Stimulated activated CD4-positive, alpha-beta T cell treated with anti-CD3 and anti-CD28 coated beads, TNF-alpha, amount 100 ng/mL, for 48 hours (primary cell): ENCODE measurements around the gene TCF4.

ENCODE experiments used
- DNase-seq, 3 donors: peaks; one replicate each; pipeline ENCODE4 v3.0.0-alpha.2; 2020; ENCODE audit warnings: low read depth in 3 of 3

Gene TCF4

DNA sequence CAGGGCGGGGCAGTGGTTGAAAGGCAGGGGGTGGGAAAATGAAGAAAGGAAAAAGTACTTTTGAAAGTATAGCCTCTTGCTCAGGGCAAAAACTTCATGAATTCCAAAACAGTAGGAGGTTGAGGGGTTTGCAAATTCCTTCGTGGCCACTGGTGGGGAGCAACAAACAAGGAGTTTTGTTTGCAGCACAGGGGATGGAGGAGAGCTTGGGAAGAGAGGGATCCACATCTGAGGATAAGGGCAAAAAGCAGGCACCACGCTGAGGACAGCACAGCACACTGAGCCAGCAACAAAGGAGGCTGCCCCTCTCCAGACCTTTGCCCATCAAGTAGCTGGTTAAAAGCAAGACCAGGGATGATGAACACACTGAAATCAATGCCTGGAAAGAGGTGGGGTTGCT lies 148.9 kb downstream of the TCF4 start:
- DNase-seq = no peak

DNA sequence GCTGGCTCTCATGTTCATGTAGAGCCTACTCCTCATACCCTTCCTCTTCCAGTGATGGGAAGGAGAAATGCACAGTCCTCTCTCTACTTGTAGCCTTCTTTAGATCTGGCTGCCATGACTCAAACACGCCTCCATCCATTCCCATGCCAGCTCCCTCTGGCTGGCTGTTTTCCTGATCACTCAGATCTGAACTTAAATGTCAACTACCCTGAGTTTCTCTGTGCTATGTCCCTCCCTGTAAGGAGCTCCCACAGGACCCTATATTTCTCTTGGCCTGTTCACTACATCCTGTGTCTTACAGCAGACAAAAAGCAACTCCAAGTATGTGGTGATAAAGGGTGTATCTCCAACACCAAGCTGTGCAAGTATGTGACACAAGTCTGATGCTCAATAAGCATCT lies 152.4 kb downstream of the TCF4 start:
- no peak for DNase-seq

DNA sequence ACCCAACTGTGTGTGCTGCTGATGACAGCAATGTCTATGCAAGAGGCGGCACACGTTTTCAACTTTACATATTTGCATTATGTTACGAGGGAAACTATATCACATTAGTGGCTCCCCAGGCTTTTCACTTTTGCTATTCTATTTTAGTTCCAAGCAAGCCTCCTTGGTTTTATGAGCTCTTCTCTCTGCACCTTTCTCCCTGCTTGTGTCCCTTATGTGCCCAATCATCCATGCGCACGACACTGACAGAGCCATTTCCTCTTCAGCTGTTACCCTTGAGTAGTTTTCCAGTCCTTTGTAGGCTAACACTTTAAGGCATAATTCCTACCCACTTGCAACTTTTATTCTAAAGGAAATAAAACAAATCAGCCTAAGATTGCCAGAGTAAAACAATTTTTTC lies 154.3 kb downstream of the TCF4 start:
- DNase-seq = no peak

DNA sequence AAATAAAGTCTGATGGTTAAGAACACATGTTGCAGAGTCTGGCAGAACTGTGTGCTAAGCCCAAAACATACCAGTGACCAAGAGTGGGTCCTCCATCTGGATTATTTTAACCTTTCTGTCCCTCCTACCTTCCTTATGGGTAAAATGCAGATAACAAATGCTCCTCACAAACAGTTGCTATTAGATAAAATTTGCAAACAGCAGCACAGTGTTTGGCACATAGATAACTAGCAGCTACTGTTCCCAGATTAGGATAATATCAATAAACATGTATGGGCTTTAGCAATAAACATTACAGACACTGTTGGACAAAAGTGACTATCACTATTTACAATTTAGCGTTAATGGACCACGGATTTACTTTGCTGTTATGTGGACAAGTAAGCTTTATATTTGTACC lies 154.9 kb downstream of the TCF4 start:
- no peak for DNase-seq

DNA sequence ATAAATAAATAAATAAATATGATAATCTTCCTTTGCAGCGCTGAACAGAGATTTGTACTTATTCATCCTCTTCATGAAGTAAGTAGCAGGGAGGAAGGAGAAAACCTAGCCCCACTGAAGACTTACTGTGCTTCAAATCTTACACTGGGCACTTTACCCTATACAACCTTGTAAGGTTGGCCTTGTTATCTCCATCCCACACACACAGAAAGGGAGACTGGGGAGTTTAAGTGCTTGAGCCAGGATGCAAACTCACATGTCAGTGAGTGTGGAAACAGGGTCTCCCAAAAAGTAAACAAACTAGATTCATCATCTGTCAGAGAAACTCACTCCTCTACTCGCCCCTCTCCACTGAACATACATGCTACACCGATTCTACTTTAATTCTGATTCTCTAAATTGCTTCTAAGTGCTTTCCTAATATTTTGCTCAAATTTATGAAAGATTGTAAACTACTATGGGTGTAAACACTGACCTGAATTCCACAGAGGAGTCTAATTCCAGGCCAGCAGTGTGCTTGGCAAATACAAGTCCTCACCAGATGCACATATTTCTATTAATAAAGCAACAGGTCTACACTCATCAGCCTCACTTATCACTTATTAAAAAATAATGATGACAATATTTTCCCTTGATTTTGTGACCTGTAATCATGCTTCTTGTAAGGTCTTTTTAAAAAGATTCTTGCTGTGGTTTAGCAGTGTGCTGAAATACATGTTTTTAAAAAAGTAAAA lies 155.5 kb downstream of the TCF4 start:
- no peak for DNase-seq

DNA sequence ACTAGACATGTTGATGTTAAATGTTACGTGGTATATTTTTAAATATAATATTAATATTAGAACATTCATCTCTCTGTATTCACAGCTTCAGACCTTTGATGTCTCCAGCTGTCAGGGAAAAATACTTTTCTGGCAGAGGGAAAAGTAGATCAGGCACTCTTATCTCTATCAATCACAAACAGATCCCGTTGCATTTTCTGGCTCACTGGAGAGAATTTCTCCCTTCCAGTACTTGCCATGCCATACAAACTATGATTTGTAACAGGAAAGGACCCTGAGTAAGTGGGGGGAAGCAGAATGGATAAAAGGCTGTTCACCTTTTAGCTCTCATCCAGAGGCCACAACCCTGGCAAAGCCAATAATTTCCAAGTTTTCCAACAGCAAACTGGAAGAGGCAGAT lies 158.0 kb downstream of the TCF4 start:
- DNase-seq = no peak

DNA sequence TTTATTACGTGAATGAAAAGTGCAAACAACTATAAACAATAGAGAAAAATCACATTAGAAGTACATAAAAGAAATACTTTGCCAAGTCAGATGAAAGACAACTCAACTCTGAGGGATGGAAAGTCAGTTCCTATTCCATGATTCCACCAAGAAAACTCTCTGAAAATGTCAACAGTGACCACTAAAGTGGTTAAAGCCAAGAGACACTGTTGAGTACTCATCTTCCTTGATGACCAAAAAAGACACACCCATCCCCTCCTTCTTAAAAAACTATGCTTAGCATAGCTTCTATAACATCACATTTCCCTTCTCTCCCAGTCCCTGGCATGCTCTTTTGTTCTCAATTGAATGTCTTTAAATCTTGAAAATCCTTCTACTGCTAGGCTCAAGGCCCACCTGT lies 160.0 kb downstream of the TCF4 start:
- DNase-seq = no peak

DNA sequence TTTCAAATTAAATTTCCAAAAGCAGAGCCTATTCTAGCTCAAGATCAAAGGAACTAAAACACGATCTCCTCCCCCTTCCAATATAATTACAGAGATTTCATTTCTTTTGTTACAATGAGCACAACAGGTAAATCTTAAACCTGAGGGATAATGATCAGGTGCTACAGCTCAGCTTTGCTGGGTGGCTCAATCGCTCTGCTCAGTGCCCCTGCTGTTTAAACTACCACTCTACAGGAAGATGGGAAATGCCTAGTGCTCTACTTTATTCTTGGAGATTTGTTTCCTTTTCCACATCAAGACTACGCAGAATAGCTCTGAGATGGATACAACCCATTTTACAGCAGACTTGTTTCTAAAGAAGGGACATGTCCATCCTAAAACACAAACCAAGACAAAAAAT lies 162.3 kb downstream of the TCF4 start:
- no peak for DNase-seq

DNA sequence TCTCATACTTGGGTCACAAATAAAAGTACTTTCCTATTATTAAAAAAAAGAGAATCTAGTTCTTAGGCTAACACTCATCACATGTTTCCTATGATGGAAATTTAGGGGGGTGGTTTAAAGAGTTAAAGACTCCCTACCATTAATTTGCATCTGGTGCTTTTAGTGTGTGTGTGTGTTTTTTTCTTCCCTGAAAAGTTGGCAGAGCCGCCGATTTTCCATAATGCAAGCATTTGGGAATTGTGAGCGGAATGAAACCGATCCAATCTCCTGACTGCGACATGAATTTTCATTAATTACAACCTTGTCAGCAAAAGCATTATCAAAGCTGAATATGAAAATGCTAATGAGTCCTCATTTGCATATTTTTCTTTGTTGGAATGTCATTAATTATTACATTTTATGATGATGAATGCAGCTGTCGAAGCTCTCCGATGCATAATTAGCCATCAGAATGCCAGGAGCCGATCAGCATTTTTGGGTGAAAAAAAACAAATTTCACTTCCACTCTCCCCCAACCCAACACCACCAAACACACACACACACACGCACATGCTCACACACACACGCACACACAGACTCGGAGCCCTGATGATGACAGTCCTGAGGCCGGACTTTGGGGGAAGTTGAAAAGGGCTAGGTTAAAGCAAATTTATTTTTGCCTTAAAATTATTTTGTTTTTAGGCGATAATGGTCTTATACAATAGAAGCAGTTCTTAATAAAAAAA lies 165.4 kb downstream of the TCF4 start:
- no peak for DNase-seq

DNA sequence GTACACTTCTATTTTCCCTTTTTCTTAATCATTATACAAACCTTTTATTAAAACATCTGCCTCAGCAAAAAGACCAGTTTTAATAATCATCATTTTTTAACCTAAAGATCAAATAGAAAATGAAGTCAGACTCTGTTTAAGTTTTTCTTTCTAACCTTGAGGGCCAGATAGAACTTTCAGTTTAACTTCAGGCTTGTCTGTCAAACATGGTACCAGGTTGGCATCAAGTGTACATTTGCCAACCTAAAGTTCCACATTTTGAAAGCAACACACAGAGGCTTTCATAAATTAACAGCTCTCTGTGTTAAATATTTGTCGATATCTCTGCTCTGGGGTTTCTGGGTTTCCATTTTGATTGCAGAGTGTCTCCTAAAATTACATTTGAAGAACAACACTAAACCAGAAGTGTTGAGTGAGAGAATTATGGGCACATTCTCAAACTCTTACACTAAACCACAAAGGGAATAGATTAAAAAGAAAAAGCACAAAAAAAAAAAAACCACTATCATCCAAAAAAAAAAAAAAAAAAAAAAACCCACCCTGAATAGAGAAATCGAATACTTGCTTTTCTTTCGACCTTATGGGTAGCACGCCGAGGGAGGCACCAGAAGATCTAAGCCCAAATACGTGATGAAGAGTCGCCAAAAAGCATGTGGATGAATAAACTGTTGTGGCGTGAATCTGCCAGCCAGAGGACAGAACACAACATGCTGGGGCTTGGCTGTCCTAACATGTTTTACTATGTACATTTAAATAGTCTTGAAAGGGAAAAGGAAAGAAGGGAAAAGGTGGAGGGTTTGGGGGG lies 166.2 kb downstream of the TCF4 start:
- DNase-seq = no peak

DNA sequence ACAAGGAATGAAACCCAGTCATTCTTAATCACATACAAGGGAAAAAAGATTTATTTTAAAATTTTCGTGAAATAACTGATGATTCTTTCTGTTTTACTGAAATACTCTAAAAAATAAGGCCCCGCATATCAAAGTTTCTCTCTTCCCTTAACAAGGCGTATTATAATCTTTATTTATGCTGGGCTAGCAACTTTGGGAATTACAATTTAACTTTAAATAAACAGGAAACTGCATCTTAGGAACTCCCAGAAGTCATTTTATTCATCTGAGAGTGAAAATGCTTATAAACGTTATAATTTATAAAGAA lies 166.7 kb downstream of the TCF4 start:
- DNase-seq = no peak

DNA sequence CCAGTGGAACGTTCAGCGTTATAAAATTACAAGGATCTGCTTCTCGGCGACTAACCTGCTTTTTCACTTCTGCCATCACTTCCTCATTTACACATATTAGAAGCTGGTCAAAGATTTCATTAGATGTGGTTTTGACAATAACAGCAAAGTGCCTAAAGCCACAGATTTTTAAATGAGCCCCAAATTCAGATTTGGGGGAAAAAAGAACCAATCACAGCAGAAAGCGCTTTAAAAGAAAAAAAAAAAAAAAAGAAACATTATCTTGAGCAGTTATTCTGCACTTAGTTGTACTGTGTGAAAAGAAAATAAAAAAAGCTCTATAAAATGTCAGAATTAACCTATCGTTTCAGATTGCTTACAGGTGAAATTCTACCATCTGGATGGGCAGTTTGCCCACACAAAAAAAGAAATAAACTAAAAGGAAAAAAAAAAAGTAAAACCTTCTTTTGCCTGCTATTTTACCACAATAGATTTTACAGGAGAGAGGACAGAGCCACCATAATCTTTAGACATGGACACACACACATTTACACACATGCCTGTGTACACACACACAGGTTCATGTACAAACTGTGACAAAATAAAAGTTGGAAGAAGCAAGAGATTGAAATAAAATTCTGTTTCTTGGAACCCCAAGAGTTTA lies 167.2 kb downstream of the TCF4 start:
- no peak for DNase-seq

DNA sequence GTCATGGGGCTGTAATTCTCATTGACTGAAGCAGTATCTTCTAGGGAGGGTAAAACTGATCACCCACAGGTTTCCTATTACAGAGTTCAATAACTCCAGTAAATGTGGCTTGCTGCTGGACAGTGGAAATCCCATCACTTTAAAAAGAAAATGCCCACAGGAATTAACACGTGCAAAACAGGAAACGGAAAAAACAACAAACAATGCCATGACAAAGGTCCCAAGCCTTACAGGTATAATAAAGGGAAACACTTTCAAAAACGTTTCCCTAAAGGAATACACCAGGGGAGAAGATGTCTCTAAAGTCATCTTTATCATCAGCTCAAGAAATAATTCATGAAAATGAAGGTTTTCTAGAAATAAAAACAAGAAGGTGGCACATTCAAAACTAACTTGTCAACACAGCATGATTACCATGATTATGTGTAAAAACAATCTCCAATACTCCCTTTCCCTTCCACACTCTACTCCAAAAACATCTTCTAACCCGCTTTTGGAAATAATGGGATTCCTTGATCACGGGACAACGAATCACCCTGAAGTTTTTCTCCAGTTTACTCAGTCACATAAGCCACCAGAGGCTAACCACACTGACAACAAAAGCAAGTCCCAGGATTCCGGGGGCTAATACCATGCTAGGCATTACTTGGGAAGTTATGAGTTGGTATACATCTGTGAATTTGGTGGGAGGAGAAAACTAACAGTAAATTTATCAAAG lies 167.9 kb downstream of the TCF4 start:
- no peak for DNase-seq

DNA sequence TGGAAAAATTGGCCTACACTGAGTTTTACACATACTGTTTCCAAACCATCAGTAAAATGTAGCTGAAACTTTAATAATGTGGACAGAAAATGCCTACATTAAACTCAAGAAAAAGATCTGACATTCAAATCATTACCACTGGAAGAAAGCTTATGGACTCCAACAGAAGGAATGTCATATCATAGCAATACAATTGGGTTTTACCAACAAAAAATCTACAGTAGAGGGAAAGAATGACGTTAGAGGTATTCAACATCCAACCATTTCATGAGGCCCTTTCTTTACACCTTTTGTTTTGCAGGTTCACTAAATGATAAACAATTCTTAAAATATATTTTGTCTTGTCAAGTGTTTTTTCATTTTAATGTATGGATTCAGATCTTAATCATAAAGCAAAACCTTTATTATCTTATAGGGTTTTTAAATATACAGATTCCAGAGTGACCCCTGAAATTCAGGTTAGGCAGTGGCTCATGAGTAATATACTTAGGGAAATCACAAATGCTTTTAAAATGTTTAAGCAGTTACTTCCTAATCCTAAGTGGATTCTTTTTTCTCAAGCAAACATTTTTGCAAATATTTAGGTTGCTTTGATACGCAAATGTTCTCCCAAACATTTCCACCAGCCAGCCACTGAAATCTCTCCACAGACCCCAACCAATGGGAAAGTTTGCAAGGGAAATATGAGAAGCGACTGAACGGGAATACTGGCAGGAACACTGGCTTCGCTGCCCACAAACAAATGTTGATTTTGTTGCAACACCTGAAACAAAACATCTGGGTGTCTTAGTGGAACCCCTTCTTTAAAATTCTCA lies 168.7 kb downstream of the TCF4 start:
- DNase-seq = no peak

DNA sequence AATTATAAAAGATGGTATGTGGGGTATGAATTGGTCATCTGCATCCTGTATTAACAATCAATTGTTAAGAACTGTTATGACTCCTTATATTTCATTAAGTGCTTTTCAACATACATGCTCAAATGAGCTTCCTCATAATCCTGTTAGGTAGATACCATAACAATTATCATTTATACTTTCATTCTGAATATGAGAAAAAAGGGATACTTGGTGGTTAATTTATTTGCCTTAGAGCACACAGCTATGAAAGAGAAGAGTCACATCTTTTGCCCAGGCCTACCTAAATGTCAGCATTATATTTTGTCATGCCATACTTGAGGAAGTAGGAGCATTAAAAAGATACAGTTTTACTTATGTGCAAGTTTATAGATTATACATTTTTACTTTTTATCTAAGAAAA lies 169.6 kb downstream of the TCF4 start:
- DNase-seq = no peak

DNA sequence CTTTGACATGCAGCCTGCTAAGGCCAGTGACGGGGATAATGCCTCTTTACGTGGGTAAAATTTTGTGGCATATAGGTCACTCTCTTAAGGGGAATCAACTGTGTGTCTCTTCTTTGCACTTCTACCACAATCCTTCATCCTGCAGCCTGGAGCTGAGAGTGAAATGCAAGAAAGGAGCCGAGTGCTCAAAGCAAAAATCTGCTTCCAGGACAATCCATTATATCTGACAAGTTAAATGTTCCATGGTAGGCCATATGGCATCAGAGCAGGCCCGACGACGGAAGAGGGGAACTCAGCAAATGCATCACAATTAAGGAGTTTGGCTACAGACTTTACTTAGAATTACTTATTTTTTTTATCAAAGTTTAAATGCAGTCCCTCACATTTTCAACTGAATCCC lies 171.2 kb downstream of the TCF4 start:
- DNase-seq = no peak

DNA sequence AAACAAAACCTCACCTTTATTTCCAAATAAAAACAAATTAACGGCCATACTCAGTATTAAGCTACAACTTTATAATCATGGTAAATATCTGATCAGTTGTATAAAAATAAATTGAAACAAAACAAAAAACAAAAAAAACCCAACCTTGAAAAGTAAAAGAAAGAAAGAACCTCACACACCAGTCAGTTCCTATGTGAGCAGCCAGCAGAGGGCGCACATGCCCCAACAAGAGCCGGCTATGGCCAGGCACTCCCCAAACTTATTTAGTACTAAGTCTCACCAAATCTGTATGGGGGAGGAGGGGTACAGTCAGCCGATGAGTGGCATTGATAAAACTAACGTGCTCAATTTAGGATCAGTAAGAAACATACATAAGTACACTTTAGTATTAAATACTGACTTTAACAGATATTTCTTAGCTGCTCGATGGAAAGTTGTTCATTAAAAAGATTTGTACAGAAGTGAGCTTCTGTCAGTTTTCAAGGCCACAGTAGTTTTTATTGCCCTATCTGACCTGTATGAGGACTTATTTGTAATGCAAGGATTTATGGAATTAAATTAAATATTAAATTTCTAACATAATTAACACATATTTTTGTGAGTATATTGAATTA lies 172.6 kb downstream of the TCF4 start:
- DNase-seq = peak; percentile 47 to 65 (median 55)

DNA sequence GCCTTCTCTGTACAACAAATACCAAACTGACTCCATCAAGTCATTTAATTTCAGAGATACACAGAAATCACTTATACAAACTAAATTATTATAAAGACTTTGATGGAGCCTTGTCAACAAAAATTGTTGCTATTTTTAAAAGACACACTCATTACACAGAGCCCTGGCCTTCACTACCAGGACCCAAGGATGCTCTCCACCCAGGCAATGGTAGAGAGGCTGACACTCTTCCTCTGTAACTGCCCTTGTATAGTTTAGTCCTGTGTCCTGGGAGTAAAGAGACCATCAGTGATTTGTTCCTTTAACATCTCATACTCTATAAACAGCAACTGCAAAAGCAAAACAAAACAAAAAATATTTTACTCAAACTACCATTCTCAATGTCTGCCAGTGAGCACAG lies 173.5 kb downstream of the TCF4 start:
- no peak for DNase-seq

DNA sequence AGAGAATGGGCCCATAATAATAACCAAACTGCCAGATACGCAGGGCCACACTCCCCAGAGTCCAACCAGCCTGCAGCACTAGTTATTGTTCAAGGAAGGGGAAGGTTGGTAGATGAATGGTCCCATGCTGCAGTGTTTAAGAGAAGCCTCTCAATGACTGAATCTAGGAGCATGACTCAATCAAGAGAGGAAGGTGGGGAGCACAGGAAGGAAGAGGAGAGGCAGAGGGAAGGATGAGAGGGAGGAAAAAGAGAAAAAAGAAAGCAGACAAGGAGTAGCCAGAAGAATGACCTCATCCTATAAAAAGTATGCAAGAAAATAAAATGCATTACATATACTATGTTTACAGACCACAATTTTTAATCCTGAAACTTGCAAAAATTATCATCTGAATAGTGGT lies 174.5 kb downstream of the TCF4 start:
- no peak for DNase-seq

DNA sequence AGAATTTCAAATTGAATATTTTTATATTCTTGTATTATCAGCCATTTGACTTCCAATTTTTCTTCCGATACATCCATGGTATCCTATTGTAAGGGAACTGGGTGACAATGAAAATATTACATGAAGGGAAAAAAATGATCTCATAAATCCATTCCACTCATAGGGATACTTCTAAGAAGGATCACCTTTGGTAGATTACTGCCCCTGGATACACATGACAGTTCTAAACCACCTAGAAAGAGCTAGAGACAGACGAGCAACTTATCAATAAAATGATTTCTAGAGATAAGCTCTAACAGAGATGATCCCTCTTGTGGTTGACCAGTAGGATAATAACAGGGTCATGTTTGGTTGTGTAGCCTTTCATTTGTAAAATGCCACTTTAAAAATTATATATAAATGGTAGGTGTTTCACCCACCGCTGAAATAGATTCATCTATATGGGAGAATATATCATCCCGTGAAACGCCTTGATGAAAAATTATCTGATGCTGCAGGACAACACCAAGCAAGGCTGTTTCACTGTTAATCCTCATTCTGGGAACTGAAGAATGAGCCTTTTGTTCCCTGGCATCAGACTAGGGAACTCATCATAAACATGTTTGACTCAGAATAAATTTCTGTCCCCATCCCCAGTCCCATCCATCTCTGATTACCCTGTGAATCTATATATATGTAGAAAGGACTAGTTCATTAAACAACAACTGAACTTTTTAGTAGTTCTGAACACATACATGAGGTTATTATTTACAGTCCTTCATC lies 180.0 kb downstream of the TCF4 start:
- no peak for DNase-seq
